HG03139 (cell line): ENCODE data around the gene EIF4A3.
A peak's percentile ranks its signal among the peaks of the same experiment; 100 is the strongest.
"Not testable (repeated sequence)": the region's sequence is repeated elsewhere in the genome, so short reads cannot be mapped to it uniquely, and the experiment has no call there.

ENCODE experiments used
- ATAC-seq: cut with Tn5 transposase; IDR thresholded peaks from one replicate; pipeline ENCODE4 v1.9.1; 2021; ENCODE audit not compliant: unreplicated experiment

EIF4A3 gene

GRCh38 chr17:80101946-80102663 lies 44.8 kb downstream of the EIF4A3 start:
- ATAC-seq = peak; percentile 10

- peak; percentile 57 for ATAC-seq
Measured at GRCh38 chr17:80101011-80101945, 45.6 kb downstream of the EIF4A3 start, which contains the start of gene GAA. GAA (plus strand) TSS chr17:80101581; CDS start chr17:80104587, 3,006 bp downstream.

- ATAC-seq = no peak
Measured at GRCh38 chr17:80100035-80100323, 46.9 kb downstream of the EIF4A3 start.

- ATAC-seq = no peak
Measured at GRCh38 chr17:80099291-80100034, 47.5 kb downstream of the EIF4A3 start.

- no peak for ATAC-seq
Measured at GRCh38 chr17:80097844-80098691, 48.9 kb downstream of the EIF4A3 start.

- ATAC-seq = no peak
Measured at GRCh38 chr17:80097127-80097621, 49.8 kb downstream of the EIF4A3 start.

GRCh38 chr17:80096561-80097021 lies 50.3 kb downstream of the EIF4A3 start:
- no peak for ATAC-seq

GRCh38 chr17:80095844-80096475 lies 51.0 kb downstream of the EIF4A3 start:
- ATAC-seq = no peak

GRCh38 chr17:80095038-80095843 lies 51.7 kb downstream of the EIF4A3 start:
- ATAC-seq = no peak

- ATAC-seq = no peak
Measured at GRCh38 chr17:80092959-80093358, 54.0 kb downstream of the EIF4A3 start.

GRCh38 chr17:80091376-80091775 lies 55.6 kb downstream of the EIF4A3 start:
- no peak for ATAC-seq

- not testable (repeated sequence) for ATAC-seq
Measured at GRCh38 chr17:80090164-80090563, 56.8 kb downstream of the EIF4A3 start.

- ATAC-seq = no peak
Measured at GRCh38 chr17:80089762-80090161, 57.2 kb downstream of the EIF4A3 start.

- ATAC-seq = no peak
Measured at GRCh38 chr17:80087346-80088265, 59.3 kb downstream of the EIF4A3 start.

- ATAC-seq = no peak
Measured at GRCh38 chr17:80086616-80087015, 60.3 kb downstream of the EIF4A3 start.

- no peak for ATAC-seq
Measured at GRCh38 chr17:80086081-80086480, 60.8 kb downstream of the EIF4A3 start.

- no peak for ATAC-seq
Measured at GRCh38 chr17:80084773-80085172, 62.2 kb downstream of the EIF4A3 start.
